ENCODE results near the gene ARL14EPL.
"Not testable (repeated sequence)": the region's sequence is repeated elsewhere in the genome, so short reads cannot be mapped to it uniquely, and the experiment has no call there.

The ARL14EPL gene

DNA sequence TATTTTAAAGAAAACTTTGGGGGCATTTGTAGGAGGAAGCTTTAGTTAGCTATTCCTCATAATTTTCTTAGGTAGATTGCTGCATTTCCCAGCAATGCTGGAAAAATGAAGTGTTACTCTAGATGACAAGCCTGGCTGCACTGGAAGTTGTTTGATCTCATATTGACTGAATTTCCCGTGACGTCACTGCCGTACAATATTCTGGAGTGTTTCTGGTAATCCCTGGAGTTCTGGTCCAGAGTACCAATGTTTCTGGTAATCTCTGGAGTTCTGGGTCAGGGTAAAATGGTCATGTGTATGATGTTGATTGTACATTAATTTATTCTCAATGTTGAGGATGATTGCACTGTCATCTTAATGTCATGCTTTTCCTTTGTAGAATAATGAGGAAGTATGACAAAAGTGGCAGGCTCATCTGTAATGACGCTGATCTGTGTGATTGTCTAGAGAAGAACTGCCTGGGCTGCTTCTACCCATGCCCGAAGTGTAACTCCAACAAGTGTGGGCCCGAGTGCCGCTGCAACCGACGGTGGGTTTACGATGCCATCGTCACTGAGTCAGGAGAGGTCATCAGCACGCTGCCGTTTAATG is 26.2 kb downstream of the ARL14EPL start:
- DNase-seq = no peak

DNA sequence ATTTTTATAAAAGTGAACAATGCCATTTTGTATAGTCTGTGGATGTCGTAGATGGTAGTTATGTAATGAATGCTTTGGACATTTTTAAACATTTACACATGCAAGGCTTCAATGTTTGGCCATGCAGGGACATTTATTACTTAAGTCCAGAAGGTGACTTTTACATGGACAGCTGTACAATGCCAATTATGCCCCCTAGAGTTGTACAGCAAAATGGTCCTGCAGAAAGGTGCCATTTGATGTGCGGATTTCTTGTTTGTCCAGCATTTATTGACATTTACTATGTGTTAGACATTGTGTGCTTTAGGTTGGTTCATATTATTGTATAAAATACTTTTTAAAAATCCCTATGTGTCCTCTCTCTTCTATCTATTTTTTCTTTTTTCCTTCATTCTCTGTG is 30.1 kb downstream of the ARL14EPL start:
- no peak for DNase-seq

DNA sequence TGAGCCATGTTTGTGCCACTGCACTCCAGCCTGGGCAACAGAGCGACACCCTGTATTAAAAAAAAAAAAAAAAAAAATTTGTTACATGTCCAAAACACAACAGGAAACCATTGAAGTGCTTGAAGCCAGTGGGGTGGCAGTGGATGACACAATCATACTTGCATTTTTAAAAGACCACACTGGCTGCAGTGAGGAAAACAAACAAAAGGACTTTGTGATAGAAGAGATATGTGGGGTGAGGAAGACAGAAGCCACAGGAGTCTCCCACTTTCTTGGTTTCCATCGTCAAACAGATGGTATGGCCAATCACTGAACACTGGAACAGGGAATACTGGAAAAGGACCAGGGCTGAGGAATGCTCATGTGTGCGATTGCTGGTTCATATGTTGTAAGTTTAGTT is 31.7 kb downstream of the ARL14EPL start:
- no peak for DNase-seq

DNA sequence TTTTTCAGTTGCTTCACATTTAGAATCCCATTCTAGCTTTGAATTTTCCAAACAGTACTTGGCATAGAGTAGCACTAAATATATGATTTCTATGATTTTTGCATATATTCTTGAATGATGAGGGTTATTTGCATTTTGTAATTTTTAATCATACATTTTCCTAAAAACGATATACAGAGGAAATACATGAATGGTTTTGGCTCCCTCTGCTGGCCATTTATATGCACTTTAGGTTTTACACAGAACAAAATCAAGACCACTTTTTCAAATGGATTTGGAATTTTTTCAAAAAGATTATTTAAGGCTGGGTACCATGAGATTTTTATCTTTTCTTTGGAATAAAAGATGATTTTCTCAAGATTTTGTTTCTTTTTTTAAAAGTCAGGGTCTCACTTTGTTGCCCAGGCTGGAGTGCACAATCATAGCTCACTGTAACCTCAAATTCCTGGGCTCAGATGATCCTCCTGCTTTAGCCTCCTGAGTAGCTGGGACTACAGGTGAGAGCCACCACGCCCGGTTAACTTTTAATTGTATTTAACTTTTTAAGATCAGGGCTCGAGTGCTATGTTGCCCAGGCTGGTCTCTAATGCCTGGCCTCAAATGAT is 35.9 kb downstream of the ARL14EPL start:
- DNase-seq = peak; percentile 30 to 66

GRCh38 chr5:116071211-116071610 is 38.9 kb downstream of the ARL14EPL start:
- no peak for DNase-seq

DNA sequence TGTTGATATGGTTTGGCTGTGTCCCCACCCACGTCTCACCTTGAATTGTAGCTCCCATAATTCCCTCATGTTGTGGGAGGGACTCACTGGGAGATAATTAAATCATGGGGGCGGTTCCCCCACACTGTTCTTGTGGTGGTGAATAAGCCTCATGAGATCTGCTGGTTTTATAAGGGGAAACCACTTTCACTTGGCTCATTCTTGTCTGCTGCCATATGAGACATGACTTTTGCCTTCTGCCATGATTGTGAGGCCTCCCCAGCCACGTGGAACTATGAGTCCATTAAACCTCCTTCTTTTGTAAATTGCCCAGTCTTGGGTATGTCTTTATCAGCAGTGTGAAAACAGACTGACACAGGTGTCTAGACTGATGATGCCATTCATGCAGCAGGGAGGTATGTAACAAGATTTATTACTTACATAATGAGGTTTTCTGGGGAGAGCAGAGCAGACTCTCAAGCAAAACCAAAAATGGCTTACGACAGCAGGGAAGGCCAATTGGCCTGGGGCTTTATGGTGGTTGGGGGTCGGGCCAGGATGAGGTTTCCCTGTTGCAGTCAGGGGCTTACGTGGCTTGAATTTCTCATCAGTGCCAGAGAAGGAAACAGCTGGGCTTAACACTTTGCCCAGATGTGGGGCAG is 43.0 kb downstream of the ARL14EPL start:
- DNase-seq = no peak

GRCh38 chr5:116076496-116076895 is 44.2 kb downstream of the ARL14EPL start:
- DNase-seq = no peak

GRCh38 chr5:116078199-116078598 is 45.9 kb downstream of the ARL14EPL start:
- no peak for DNase-seq

GRCh38 chr5:116084287-116084691 is 52.0 kb downstream of the ARL14EPL start:
- DNase-seq = no peak

GRCh38 chr5:116084871-116085715 is 52.8 kb downstream of the ARL14EPL start, which contains the start of gene COMMD10:
Gene COMMD10, plus strand, starts transcription at chr5:116085025.
- peak; percentile 24 to 79 for DNase-seq

DNA sequence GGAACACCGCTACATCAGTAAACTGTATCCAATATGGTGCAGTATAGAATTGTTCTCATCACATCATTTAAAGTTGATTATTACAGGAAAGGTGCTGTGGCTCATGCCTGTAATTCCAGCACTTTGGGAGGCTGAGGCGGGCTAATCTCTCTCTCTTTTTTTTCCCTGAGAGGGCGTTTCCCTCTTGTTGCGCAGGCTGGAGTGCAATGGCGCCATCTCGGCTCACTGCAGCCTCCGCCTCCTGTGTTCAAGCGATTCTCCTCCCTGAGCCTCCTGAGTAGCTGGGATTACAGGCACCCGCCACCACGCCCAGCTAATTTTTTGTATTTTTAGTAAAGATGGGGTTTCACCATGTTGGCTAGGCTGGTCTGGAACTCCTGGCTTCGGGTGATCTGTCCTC is 54.0 kb downstream of the ARL14EPL start:
- not testable (repeated sequence) for DNase-seq

DNA sequence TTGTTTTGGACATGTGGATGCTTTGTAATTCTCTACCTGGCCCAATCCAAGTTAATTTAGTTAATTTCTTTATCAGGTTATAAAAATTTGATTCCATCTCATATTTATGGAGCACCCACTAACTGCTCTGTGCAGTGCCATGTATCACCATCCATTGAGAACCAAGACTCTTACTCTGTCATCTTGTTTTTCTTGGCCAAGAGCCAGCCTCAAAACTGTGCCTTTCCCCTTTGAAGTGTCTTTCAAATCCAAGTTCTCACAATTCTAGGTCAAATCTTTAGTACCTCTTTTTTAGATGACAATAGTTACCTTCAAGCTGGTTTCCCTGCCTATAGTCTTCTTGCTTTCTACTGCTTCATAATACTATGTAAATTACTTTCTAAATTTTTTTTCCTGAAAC is 55.8 kb downstream of the ARL14EPL start:
- DNase-seq = no peak

DNA sequence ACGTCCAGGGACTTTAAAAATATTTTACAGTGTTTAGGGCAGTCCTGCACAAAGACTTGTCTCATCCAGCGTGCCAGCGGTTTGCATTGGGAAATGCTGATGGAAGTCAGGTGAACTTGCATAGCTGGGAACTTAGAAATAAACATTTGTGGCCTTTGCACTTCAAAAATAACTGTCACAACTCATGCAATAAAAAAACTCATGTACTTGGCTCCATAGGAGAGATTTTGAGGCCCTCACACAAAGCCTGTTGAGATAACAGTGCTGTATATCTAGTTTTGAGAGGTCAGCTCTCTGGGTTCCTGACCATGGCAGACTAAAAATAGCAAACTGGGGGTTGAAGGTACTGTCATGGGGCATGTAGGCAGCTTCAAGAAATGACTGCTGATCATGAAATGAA is 58.0 kb downstream of the ARL14EPL start:
- DNase-seq = no peak

- no peak for DNase-seq
Measured at GRCh38 chr5:116091416-116091815, 59.1 kb downstream of the ARL14EPL start.

GRCh38 chr5:116097301-116097700 is 65.0 kb downstream of the ARL14EPL start:
- DNase-seq = no peak

DNA sequence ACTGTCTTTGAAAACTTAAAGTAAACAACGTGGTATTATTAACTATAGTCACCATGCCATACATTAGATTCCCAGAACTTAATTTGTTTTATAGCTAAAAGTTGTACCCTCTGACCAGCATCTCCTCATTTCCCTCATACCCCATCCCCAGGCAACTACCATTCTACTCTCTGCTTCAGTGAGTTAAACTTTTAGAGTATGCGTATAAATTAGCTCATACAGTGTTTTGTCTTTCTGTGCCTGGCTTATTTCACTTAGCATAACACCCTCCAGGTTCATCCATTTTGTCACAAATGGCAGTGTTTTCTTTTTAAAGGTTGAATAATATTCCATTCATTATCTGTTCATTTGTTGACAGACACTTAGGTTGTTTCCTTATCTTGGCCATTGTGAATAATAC is 66.7 kb downstream of the ARL14EPL start:
- no peak for DNase-seq

DNA sequence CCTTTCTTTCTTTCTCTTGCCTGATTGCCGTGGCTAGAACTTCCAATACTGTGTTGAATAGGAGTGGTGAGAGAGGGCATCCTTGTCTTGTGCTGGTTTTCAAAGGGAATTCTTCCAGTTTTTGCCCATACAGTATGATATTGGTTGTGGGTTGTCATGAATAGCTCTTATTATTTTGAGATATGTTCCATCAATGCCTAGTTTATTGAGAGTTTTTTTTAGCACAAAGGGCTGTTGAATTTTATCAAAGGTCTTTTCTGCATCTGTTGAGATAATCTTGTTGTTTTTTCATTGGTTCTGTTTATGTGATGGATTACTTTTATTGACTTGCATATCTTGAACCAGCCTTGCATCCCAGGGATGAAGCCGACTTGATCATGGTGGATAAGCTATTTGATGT is 72.7 kb downstream of the ARL14EPL start:
- not testable (repeated sequence) for DNase-seq

Data from NCI-H446 (cell line).